LNCAP (cell line): ENCODE results near the gene MOV10.

Experiments
- CTCF ChIP-seq: fragments of 450-650 bp; IDR thresholded peaks from 2 replicates; pipeline ENCODE4 v1.5.1; 2017; ENCODE audit warnings: mild to moderate bottlenecking

Gene MOV10

GRCh38 chr1:112674440-112674985 lies at the start of gene MOV10:
MOV10 (plus strand) TSS chr1:112674659; CDS start chr1:112674913, 254 bp downstream.
- TF ChIP-seq CTCF: no peak

- no peak for TF ChIP-seq CTCF
These were observed 48.8 kb upstream of the MOV10 start for GRCh38 chr1:112625696-112626095.

- no peak for TF ChIP-seq CTCF
These were observed 48.3 kb upstream of the MOV10 start for GRCh38 chr1:112626193-112626592.

- TF ChIP-seq CTCF: no peak
These were observed 47.6 kb upstream of the MOV10 start for GRCh38 chr1:112626887-112627286.

- TF ChIP-seq CTCF: no peak
These were observed 45.9 kb upstream of the MOV10 start for GRCh38 chr1:112628516-112628915.

- no peak for TF ChIP-seq CTCF
These were observed 45.2 kb upstream of the MOV10 start for GRCh38 chr1:112629256-112629655.

- TF ChIP-seq CTCF: no peak
These were observed 40.8 kb upstream of the MOV10 start for GRCh38 chr1:112633628-112634027.

GRCh38 chr1:112634367-112634766 lies 40.1 kb upstream of the MOV10 start:
- no peak for TF ChIP-seq CTCF
